Keratinocyte (primary cell): ENCODE results near the gene ABTB1. TPM values are rescaled to one million over a fixed set of nuclear protein-coding genes. Genes with fewer than 3 reads are reported as not detected.

ENCODE experiments used
- DNase-seq: peaks from one replicate; pipeline ENCODE4 v3.0.0-alpha.2; 2011; ENCODE audit warnings: low read depth, missing footprints, low spot score
- FAIRE-seq: peaks from 2 replicates; lab custom pipeline; 2011; peaks lifted over from hg19 to GRCh38; lab: Jason Lieb, UNC
- H2AFZ ChIP-seq: 2 replicates; pipeline ENCODE4 v1.6.0; 2012; ENCODE audit warnings: low read length, control low read depth, inconsistent platforms; ENCODE audit not compliant: control insufficient read depth
- H3K27ac ChIP-seq: 2 replicates; pipeline ENCODE4 v1.5.1; 2011; ENCODE audit warnings: low read length; ENCODE audit not compliant: control insufficient read depth, insufficient read depth
- H3K27me3 ChIP-seq: 3 replicates; pipeline ENCODE4 v1.6.0; 2011; ENCODE audit warnings: low read length; ENCODE audit not compliant: control insufficient read depth, insufficient read depth; ENCODE audit errors: extremely low read depth
- H3K36me3 ChIP-seq, 2 experiments: 2 replicates in 1 of 2; 3 replicates in 1 of 2; pipeline ENCODE4 v1.5.1; 2011; ENCODE audit warnings: low read length in 2 of 2, mild to moderate bottlenecking in 1 of 2; ENCODE audit not compliant: control insufficient read depth in 2 of 2, insufficient read depth in 2 of 2; ENCODE audit errors: extremely low read depth in 1 of 2
- H3K4me1 ChIP-seq: 3 replicates; pipeline ENCODE4 v1.5.1; 2011; ENCODE audit warnings: low read length; ENCODE audit not compliant: control insufficient read depth, insufficient read depth; ENCODE audit errors: extremely low read depth
- H3K4me2 ChIP-seq: 3 replicates; pipeline ENCODE4 v1.6.0; 2011; ENCODE audit warnings: low read depth, low read length; ENCODE audit not compliant: control insufficient read depth, insufficient read depth; ENCODE audit errors: extremely low read depth
- H3K4me3 ChIP-seq, 3 experiments: fragments of 200-600 bp in 1 of 3; sonication (generic) in 1 of 3; 2 replicates in 2 of 3; 3 replicates in 1 of 3; pipeline ENCODE4 v1.5.1; 2011 to 2016; ENCODE audit warnings: low read length in 3 of 3, mild to moderate bottlenecking in 3 of 3, control low read depth in 2 of 3, inconsistent platforms in 1 of 3, low read depth in 1 of 3, mixed read lengths in 1 of 3, mixed run types in 1 of 3, moderate library complexity in 1 of 3; ENCODE audit not compliant: control insufficient read depth in 2 of 3, insufficient read depth in 2 of 3; ENCODE audit errors: extremely low read depth in 1 of 3
- H3K79me2 ChIP-seq: 2 replicates; pipeline ENCODE4 v1.6.0; 2012; ENCODE audit warnings: low read length; ENCODE audit not compliant: control insufficient read depth, insufficient read depth
- H3K9ac ChIP-seq: 3 replicates; pipeline ENCODE4 v1.6.0; 2011; ENCODE audit warnings: low read length; ENCODE audit not compliant: control insufficient read depth, insufficient read depth; ENCODE audit errors: extremely low read depth
- H3K9me1 ChIP-seq: 3 replicates; pipeline ENCODE4 v1.6.0; 2011; ENCODE audit warnings: low read length; ENCODE audit not compliant: control insufficient read depth, insufficient read depth; ENCODE audit errors: extremely low read depth
- H3K9me3 ChIP-seq: 2 replicates; pipeline ENCODE4 v1.5.1; 2012; ENCODE audit warnings: low read depth, low read length; ENCODE audit not compliant: control insufficient read depth
- H4K20me1 ChIP-seq: 3 replicates; pipeline ENCODE4 v1.6.0; 2011; ENCODE audit warnings: low read length; ENCODE audit not compliant: control insufficient read depth, insufficient read depth; ENCODE audit errors: extremely low read depth
- EZH2 ChIP-seq: IDR thresholded peaks from one replicate; pipeline ENCODE4 v1.6.1; 2012; ENCODE audit warnings: inconsistent platforms, mild to moderate bottlenecking, low read length, moderate library complexity
- dilution Hi-C: fragments of 300-500 bp; cut with MboI; formaldehyde crosslinking; loops from one replicate; pipeline ENCODE4 v1.7.0; 2020; ENCODE audit warnings: low sequenced_read_pairs; ENCODE audit not compliant: extremely low pct_ligation_motif_present
- polyA plus RNA-seq, 5 experiments: library from polyadenylated mRNA; depleted of rRNA in 3 of 5; stranded (reverse) in 3 of 5; stranded (forward) in 1 of 5; unstranded in 1 of 5; fragments of >200 nt; gene quantifications; 1 replicate in 1 of 5; 2 replicates in 3 of 5; 3 replicates in 1 of 5; pipeline versions ENCODE4 v1.2.1 to v1.2.3, GENCODE V29; 2011 to 2012; ENCODE audit warnings: missing spikeins in 2 of 5, low read depth in 1 of 5, low replicate concordance in 1 of 5
- TF ChIP-seq, protein P1 (sequence below), 3 experiments: IDR thresholded peaks in 1 of 3; conservative IDR thresholded peaks in 1 of 3; optimal IDR thresholded peaks in 1 of 3; 2 replicates in 2 of 3; 3 replicates in 1 of 3; pipeline versions ENCODE3 to v1.5.1; 2011; ENCODE audit warnings: low read length in 3 of 3, mild to moderate bottlenecking in 3 of 3, moderate library complexity in 2 of 3, control low read depth in 1 of 3, inconsistent platforms in 1 of 3; ENCODE audit not compliant: insufficient read depth in 2 of 3; ENCODE audit errors: extremely low read depth in 1 of 3

ABTB1 gene
- polyA plus RNA-seq, 1 donor (not counting 4 experiments of a cell fraction or from before 2014, with no cell fraction given): 11.6 TPM

DNA sequence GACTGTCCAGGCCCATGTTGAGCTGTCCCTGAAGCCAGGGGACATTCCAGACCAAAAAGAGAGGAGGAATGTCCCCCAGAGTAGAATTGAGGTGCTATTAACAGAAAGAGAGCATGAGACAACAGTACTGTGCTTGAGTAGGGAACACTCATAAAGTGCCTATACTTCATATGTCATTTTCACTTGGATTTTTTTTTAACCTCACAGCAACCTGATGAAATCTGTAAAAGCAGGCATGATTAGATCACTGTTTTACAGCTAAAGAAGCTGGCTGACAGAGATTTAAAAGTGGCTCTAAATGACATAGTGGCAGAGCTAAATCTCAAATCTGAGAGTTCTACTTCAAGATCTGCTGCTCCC lies 24.9 kb upstream of the ABTB1 start:
- Histone ChIP-seq H3K9ac (no peak overlapping the region), H2AFZ (no peak overlapping the region), H3K9me3 (no peaks in the 10 kb centered on the region), H3K4me2 (peak overlapping the region; percentile 8), H3K27ac (no peak overlapping the region), H4K20me1 (no peaks in the 10 kb centered on the region), H3K36me3 (no peaks in the 10 kb centered on the region), H3K27me3 (no peaks in the 10 kb centered on the region), H3K4me1 (peaks cover 5% of the 10 kb centered on the region), H3K4me3 (no peak overlapping the region), H3K9me1 (no peaks in the 10 kb centered on the region), H3K79me2 (no peaks in the 10 kb centered on the region)
- TF ChIP-seq, protein P1, sequence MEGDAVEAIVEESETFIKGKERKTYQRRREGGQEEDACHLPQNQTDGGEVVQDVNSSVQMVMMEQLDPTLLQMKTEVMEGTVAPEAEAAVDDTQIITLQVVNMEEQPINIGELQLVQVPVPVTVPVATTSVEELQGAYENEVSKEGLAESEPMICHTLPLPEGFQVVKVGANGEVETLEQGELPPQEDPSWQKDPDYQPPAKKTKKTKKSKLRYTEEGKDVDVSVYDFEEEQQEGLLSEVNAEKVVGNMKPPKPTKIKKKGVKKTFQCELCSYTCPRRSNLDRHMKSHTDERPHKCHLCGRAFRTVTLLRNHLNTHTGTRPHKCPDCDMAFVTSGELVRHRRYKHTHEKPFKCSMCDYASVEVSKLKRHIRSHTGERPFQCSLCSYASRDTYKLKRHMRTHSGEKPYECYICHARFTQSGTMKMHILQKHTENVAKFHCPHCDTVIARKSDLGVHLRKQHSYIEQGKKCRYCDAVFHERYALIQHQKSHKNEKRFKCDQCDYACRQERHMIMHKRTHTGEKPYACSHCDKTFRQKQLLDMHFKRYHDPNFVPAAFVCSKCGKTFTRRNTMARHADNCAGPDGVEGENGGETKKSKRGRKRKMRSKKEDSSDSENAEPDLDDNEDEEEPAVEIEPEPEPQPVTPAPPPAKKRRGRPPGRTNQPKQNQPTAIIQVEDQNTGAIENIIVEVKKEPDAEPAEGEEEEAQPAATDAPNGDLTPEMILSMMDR (optimal IDR thresholded peaks at IDR 0.05 in 1 of 3, IDR thresholded peaks at IDR 0.05 in 1 of 3, conservative IDR thresholded peaks at IDR 0.05 in 1 of 3; ENCODE audit: extremely low read depth in 1 of 3, insufficient read depth in 2 of 3, low read length in 3 of 3): no peak
- no peak for TF ChIP-seq EZH2
- FAIRE-seq: no peak
- no peak for DNase-seq
- dilution Hi-C loops: no loop called here

DNA sequence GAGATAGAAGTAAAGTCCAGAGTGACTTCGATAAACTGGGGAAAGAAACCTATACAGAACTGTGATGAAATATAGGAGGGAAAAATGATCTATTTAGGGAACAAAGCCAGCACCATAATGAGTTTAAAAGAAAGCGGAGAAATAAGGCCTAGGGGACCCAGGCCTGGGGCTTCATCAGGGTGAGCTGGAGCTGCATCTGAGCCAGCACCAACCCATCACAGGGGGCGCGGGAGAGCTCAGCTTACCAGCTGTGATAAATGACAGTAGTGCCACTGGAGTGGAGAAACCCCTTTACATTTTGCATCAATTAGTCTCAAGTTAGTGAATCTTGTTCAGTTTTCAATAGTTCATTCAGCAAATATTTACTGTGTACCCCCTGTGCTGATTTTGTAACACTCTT lies 22.5 kb upstream of the ABTB1 start:
- H3K36me3 ChIP-seq: no peaks in the 10 kb centered on the region
- TF ChIP-seq, protein P1 (optimal IDR thresholded peaks at IDR 0.05 in 1 of 3, IDR thresholded peaks at IDR 0.05 in 1 of 3, conservative IDR thresholded peaks at IDR 0.05 in 1 of 3; ENCODE audit: extremely low read depth in 1 of 3, insufficient read depth in 2 of 3, low read length in 3 of 3): no peak
- TF ChIP-seq EZH2: no peak
- H3K27ac ChIP-seq: no peak overlapping the region
- no peaks in the 10 kb centered on the region for H3K79me2 ChIP-seq
- H3K4me1 ChIP-seq: peaks cover 5% of the 10 kb centered on the region
- FAIRE-seq: no peak
- H3K9me1 ChIP-seq: no peaks in the 10 kb centered on the region
- H4K20me1 ChIP-seq: no peaks in the 10 kb centered on the region
- no peak overlapping the region for H3K4me2 ChIP-seq
- H3K4me3 ChIP-seq: no peak overlapping the region
- dilution Hi-C loops: no loop called here
- no peaks in the 10 kb centered on the region for H3K27me3 ChIP-seq
- no peak overlapping the region for H3K9ac ChIP-seq
- DNase-seq: no peak
- no peaks in the 10 kb centered on the region for H3K9me3 ChIP-seq
- H2AFZ ChIP-seq: no peak overlapping the region
